H1 (cell line): ENCODE results near the gene VPS11.

ENCODE experiments used
- CTCF ChIP-seq, 3 experiments: IDR thresholded peaks; 1 replicate in 2 of 3; 2 replicates in 1 of 3; pipeline versions ENCODE4 v1.5.1 to v1.6.1; 2011; ENCODE audit warnings: low read length in 3 of 3, mild to moderate bottlenecking in 3 of 3, inconsistent platforms in 2 of 3, low read depth in 1 of 3, moderate library complexity in 1 of 3; ENCODE audit not compliant: insufficient read depth in 1 of 3; ENCODE audit errors: control extremely low read depth in 1 of 3
- EP300 ChIP-seq, 2 experiments: IDR thresholded peaks; 1 replicate in 1 of 2; 2 replicates in 1 of 2; pipeline ENCODE4 v1.6.1; 2011 to 2012; ENCODE audit warnings: low read depth in 2 of 2, low read length in 2 of 2, mild to moderate bottlenecking in 2 of 2, borderline replicate concordance in 1 of 2, inconsistent platforms in 1 of 2, moderate library complexity in 1 of 2
- EZH2 ChIP-seq: fragments of 200-600 bp; sonication (generic); IDR thresholded peaks from 2 replicates; pipeline ENCODE4 v1.7.1; 2012; ENCODE audit warnings: low read depth, mild to moderate bottlenecking, moderate library complexity, low read length, inconsistent platforms; ENCODE audit not compliant: severe bottlenecking
- JUND ChIP-seq: IDR thresholded peaks from 2 replicates; pipeline ENCODE4 v1.6.1; 2011; ENCODE audit warnings: mild to moderate bottlenecking, improper control_type of control experiment, low read length
- POLR2A ChIP-seq, 2 experiments: IDR thresholded peaks; 1 replicate in 1 of 2; 2 replicates in 1 of 2; pipeline ENCODE4 v1.6.1; 2011; ENCODE audit warnings: low read depth in 2 of 2, low read length in 2 of 2, mild to moderate bottlenecking in 2 of 2; ENCODE audit errors: control extremely low read depth in 1 of 2
- POLR2AphosphoS5 ChIP-seq: IDR thresholded peaks from 2 replicates; pipeline ENCODE4 v1.6.1; 2011; ENCODE audit warnings: low read depth, low read length
- TCF12 ChIP-seq: IDR thresholded peaks from 2 replicates; pipeline ENCODE4 v1.6.1; 2011; ENCODE audit warnings: low read depth, mild to moderate bottlenecking, low read length

GRCh38 chr11:119088406-119088805 is 20.8 kb downstream of the VPS11 start:
- TF ChIP-seq EZH2 (no peak), CTCF (IDR thresholded peaks at IDR 0.05; ENCODE audit: control extremely low read depth in 1 of 3, insufficient read depth in 1 of 3, low read depth in 1 of 3, low read length in 3 of 3) (no peak), POLR2AphosphoS5 (no peak), JUND (no peak), TCF12 (no peak), EP300 (IDR thresholded peaks at IDR 0.05; ENCODE audit: borderline replicate concordance in 1 of 2, low read depth in 2 of 2, low read length in 2 of 2) (no peak), POLR2A (IDR thresholded peaks at IDR 0.05; ENCODE audit: control extremely low read depth in 1 of 2, low read depth in 2 of 2, low read length in 2 of 2) (no peak)
